H9 (cell line): ENCODE measurements around the gene NCAM2. TPM values are rescaled to one million over a fixed set of nuclear protein-coding genes. Genes with fewer than 3 reads are reported as not detected.

Experiments used
- DNase-seq: peaks from one replicate; pipeline ENCODE4 v3.0.0-alpha.2; 2017
- H2AFZ ChIP-seq: one replicate; pipeline ENCODE4 v1.6.1; 2013; ENCODE audit warnings: mild to moderate bottlenecking, low read length, control low read depth, moderate library complexity
- H2AK5ac ChIP-seq: 2 replicates; pipeline ENCODE4 v1.6.1; 2013; ENCODE audit warnings: low read length, control low read depth, mixed read lengths; ENCODE audit not compliant: insufficient read length
- H2BK120ac ChIP-seq: one replicate; pipeline ENCODE4 v1.6.1; 2013; ENCODE audit warnings: low read depth, mild to moderate bottlenecking, low read length, control low read depth, inconsistent platforms; ENCODE audit not compliant: poor library complexity, severe bottlenecking
- H2BK12ac ChIP-seq: 2 replicates; pipeline ENCODE4 v1.6.1; 2013; ENCODE audit warnings: low read length, control low read depth, mixed read lengths, low read depth; ENCODE audit not compliant: insufficient read length
- H2BK15ac ChIP-seq: 2 replicates; pipeline ENCODE4 v1.6.1; 2013; ENCODE audit warnings: low read depth, low read length, control low read depth
- H2BK20ac ChIP-seq: one replicate; pipeline ENCODE4 v1.6.1; 2013; ENCODE audit warnings: low read depth, mild to moderate bottlenecking, low read length, control low read depth, inconsistent platforms; ENCODE audit not compliant: poor library complexity, severe bottlenecking
- H2BK5ac ChIP-seq: 2 replicates; pipeline ENCODE4 v1.6.1; 2013; ENCODE audit warnings: low read length, control low read depth, mixed read lengths; ENCODE audit not compliant: insufficient read length
- H3K14ac ChIP-seq: 2 replicates; pipeline ENCODE4 v1.6.1; 2013; ENCODE audit warnings: low read length, control low read depth; ENCODE audit not compliant: insufficient read depth
- H3K18ac ChIP-seq: 2 replicates; pipeline ENCODE4 v1.6.1; 2013; ENCODE audit warnings: low read depth, mild to moderate bottlenecking, mixed read lengths, low read length, control low read depth; ENCODE audit not compliant: insufficient read length
- H3K23ac ChIP-seq: 2 replicates; pipeline ENCODE4 v1.6.1; 2013; ENCODE audit warnings: low read length, control low read depth, mixed read lengths, low read depth; ENCODE audit not compliant: insufficient read length
- H3K23me2 ChIP-seq: 2 replicates; pipeline ENCODE4 v1.6.1; 2013; ENCODE audit warnings: low read depth, mild to moderate bottlenecking, mixed read lengths, low read length, control low read depth; ENCODE audit not compliant: insufficient read length, poor library complexity, severe bottlenecking
- H3K27ac ChIP-seq: 2 replicates; pipeline ENCODE4 v1.5.1; 2013; ENCODE audit warnings: low read length, control low read depth, mixed read lengths, low read depth; ENCODE audit not compliant: insufficient read length
- H3K27me3 ChIP-seq: 2 replicates; pipeline ENCODE4 v1.6.1; 2013; ENCODE audit warnings: low read length, control low read depth, inconsistent platforms; ENCODE audit not compliant: insufficient read depth
- H3K4ac ChIP-seq: 2 replicates; pipeline ENCODE4 v1.6.1; 2013; ENCODE audit warnings: low read depth, mild to moderate bottlenecking, control low read depth, inconsistent platforms, low read length, moderate library complexity
- H3K4me1 ChIP-seq: 2 replicates; pipeline ENCODE4 v1.6.1; 2013; ENCODE audit warnings: low read length, control low read depth, inconsistent platforms; ENCODE audit not compliant: insufficient read depth
- H3K4me2 ChIP-seq: 2 replicates; pipeline ENCODE4 v1.6.1; 2013; ENCODE audit warnings: low read length, control low read depth, mixed read lengths; ENCODE audit not compliant: insufficient read length, insufficient read depth
- H3K56ac ChIP-seq: 2 replicates; pipeline ENCODE4 v1.6.1; 2013; ENCODE audit warnings: low read depth, mild to moderate bottlenecking, mixed read lengths, low read length, control low read depth; ENCODE audit not compliant: insufficient read length
- H3K79me1 ChIP-seq: 2 replicates; pipeline ENCODE4 v1.6.1; 2013; ENCODE audit warnings: low read depth, mild to moderate bottlenecking, moderate library complexity, low read length, control low read depth, inconsistent platforms; ENCODE audit not compliant: insufficient read depth, poor library complexity, severe bottlenecking
- H3K79me2 ChIP-seq: 2 replicates; pipeline ENCODE4 v1.6.1; 2013; ENCODE audit warnings: low read length, control low read depth, inconsistent platforms; ENCODE audit not compliant: insufficient read depth
- H3K9ac ChIP-seq: 2 replicates; pipeline ENCODE4 v1.6.1; 2013; ENCODE audit warnings: low read length, control low read depth, mixed read lengths; ENCODE audit not compliant: insufficient read length; ENCODE audit errors: extremely low read depth
- H3K9me3 ChIP-seq: one replicate; pipeline ENCODE4 v1.6.1; 2013; ENCODE audit warnings: low read depth, low read length, inconsistent platforms; ENCODE audit not compliant: control insufficient read depth
- H3T11ph ChIP-seq: one replicate; pipeline ENCODE4 v1.6.1; 2013; ENCODE audit warnings: mild to moderate bottlenecking, low read length, control low read depth, inconsistent platforms
- H4K20me1 ChIP-seq: one replicate; pipeline ENCODE4 v1.6.1; 2013; ENCODE audit not compliant: control insufficient read depth, insufficient read length, insufficient read depth
- H4K5ac ChIP-seq: 2 replicates; pipeline ENCODE4 v1.6.1; 2013; ENCODE audit warnings: low read depth, mild to moderate bottlenecking, mixed read lengths, low read length, control low read depth; ENCODE audit not compliant: insufficient read length
- H4K8ac ChIP-seq: replicated peaks from 2 replicates; pipeline ENCODE4 v1.6.1; 2013; ENCODE audit warnings: low read length, control low read depth, mixed read lengths, low read depth; ENCODE audit not compliant: insufficient read length
- H4K91ac ChIP-seq: 2 replicates; pipeline ENCODE4 v1.6.1; 2013; ENCODE audit warnings: low read depth, mild to moderate bottlenecking, moderate library complexity, mixed read lengths, low read length, control low read depth; ENCODE audit not compliant: insufficient read length
- H3K27ac Mint-ChIP-seq, 3 experiments: 2 replicates in 2 of 3; 3 replicates in 1 of 3; pipeline ENCODE4 v1.8.0; 2020 to 2021; ENCODE audit warnings: mixed read lengths in 3 of 3, mild to moderate bottlenecking in 1 of 3, moderate library complexity in 1 of 3
- H3K27me3 Mint-ChIP-seq: 2 replicates; pipeline ENCODE4 v1.8.0; 2021; ENCODE audit warnings: low read depth, mild to moderate bottlenecking, moderate library complexity, mixed read lengths
- H3K36me3 Mint-ChIP-seq, 3 experiments: 2 replicates in 2 of 3; 3 replicates in 1 of 3; pipeline ENCODE4 v1.8.0; 2020 to 2021; ENCODE audit warnings: low read depth in 3 of 3, mixed read lengths in 3 of 3; ENCODE audit not compliant: insufficient read depth in 1 of 3
- H3K4me1 Mint-ChIP-seq, 2 experiments: 2 replicates each; pipeline ENCODE4 v1.8.0; 2020; ENCODE audit warnings: mixed read lengths in 2 of 2
- H3K4me3 Mint-ChIP-seq, 2 experiments: 2 replicates in 1 of 2; 3 replicates in 1 of 2; pipeline ENCODE4 v1.8.0; 2020 to 2021; ENCODE audit warnings: mild to moderate bottlenecking in 2 of 2, mixed read lengths in 2 of 2, moderate library complexity in 1 of 2
- H3K9me3 Mint-ChIP-seq, 2 experiments: 2 replicates in 1 of 2; 3 replicates in 1 of 2; pipeline ENCODE4 v1.8.0; 2020; ENCODE audit warnings: mild to moderate bottlenecking in 2 of 2, mixed read lengths in 2 of 2, moderate library complexity in 1 of 2
- WGBS: extraction: QIAGEN DNeasy Blood & Tissue Kit; methylation state at CpG from one replicate; pipeline ENCODE4 v1.1.7; 2013; ENCODE audit warnings: missing lambda C conversion rate, low lambda C conversion rate, mixed read lengths; ENCODE audit not compliant: insufficient read length; ENCODE audit errors: extremely low coverage; 5-methylcytosine and 5-hydroxymethylcytosine counted together
- total RNA-seq: library from RNA; stranded (reverse); gene quantifications from 2 replicates; pipeline ENCODE4 v1.2.1, GENCODE V29; 2021
- TF ChIP-seq, protein P1 (sequence below): fragments of 200-600 bp; sonication (generic); conservative IDR thresholded peaks from 3 replicates; pipeline ENCODE4 v1.8.0; 2021; ENCODE audit warnings: antibody characterized with exemption, mild to moderate bottlenecking

Gene NCAM2
- total RNA-seq, 1 experiment from 2014 or later, result 2.2 TPM

DNA sequence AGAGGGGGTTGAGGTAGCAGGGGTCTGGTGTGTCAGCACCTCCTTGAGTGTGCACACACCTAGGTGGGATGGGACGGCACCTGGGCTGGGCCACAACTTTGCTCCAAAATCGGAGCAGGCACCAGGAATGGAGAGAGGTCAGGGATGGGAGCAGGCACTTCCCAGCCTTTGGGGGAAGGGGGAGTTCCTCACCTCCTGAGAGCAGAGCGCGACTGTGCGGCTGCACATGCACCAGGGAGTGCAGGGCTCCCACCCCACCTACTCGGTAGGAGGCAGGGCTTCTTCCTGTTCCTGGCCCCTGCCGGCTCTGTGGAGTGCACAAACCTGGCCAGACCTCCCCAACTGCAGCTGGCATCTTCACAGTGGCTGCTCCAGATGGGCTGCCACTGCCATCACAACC is 399.3 kb downstream of the NCAM2 start:
- Histone ChIP-seq H2AFZ (no peak overlapping the region), H2BK120ac (no peak overlapping the region), H2BK5ac (no peak overlapping the region), H2BK12ac (no peak overlapping the region), H4K5ac (no peak overlapping the region), H2BK20ac (no peak overlapping the region), H4K20me1 (no peaks in the 10 kb centered on the region), H4K8ac (no peak overlapping the region), H3K4me1 (no peaks in the 10 kb centered on the region), H3K23me2 (no peaks in the 10 kb centered on the region), H2BK15ac (no peak overlapping the region), H3K14ac (no peak overlapping the region), H3K9ac (no peak overlapping the region), H3K79me2 (no peaks in the 10 kb centered on the region), H3T11ph (no peak overlapping the region), H3K4ac (no peak overlapping the region), H4K91ac (no peak overlapping the region), H3K23ac (no peak overlapping the region), H3K18ac (no peak overlapping the region), H3K4me2 (no peak overlapping the region), H3K56ac (no peak overlapping the region), H3K9me3 (peaks cover 9% of the 10 kb centered on the region), H3K27ac (no peak overlapping the region), H3K27me3 (no peaks in the 10 kb centered on the region), H2AK5ac (no peak overlapping the region), H3K79me1 (no peaks in the 10 kb centered on the region)
- H3K9me3 Mint-ChIP-seq, result peaks cover 29 to 41% of the 10 kb centered on the region in 2 experiments
- TF ChIP-seq, protein P1, sequence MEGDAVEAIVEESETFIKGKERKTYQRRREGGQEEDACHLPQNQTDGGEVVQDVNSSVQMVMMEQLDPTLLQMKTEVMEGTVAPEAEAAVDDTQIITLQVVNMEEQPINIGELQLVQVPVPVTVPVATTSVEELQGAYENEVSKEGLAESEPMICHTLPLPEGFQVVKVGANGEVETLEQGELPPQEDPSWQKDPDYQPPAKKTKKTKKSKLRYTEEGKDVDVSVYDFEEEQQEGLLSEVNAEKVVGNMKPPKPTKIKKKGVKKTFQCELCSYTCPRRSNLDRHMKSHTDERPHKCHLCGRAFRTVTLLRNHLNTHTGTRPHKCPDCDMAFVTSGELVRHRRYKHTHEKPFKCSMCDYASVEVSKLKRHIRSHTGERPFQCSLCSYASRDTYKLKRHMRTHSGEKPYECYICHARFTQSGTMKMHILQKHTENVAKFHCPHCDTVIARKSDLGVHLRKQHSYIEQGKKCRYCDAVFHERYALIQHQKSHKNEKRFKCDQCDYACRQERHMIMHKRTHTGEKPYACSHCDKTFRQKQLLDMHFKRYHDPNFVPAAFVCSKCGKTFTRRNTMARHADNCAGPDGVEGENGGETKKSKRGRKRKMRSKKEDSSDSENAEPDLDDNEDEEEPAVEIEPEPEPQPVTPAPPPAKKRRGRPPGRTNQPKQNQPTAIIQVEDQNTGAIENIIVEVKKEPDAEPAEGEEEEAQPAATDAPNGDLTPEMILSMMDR, result no peak
- WGBS, result no CpG with 5 or more reads among the region's 7 CpGs
- DNase-seq, result no peak
- H3K4me3 Mint-ChIP-seq, result no peak overlapping the region
- H3K27me3 Mint-ChIP-seq, result no peaks in the 10 kb centered on the region
- no peaks in the 10 kb centered on the region for H3K4me1 Mint-ChIP-seq
- peaks cover 15 to 26% (median 20%) of the 10 kb centered on the region in 3 experiments for H3K36me3 Mint-ChIP-seq
- no peak overlapping the region for H3K27ac Mint-ChIP-seq
